AG04450 (cell line): ENCODE data around the gene SLC28A1. TPM values are rescaled to one million over a fixed set of nuclear protein-coding genes. Genes with fewer than 3 reads are reported as not detected.
A peak's percentile ranks its signal among the peaks of the same experiment; 100 is the strongest.

Experiments
- CTCF ChIA-PET: fragments of 300-600, 350-600 bp; formaldehyde crosslinking; extraction: SDS; loops from one replicate; lab custom pipeline; 2022; ENCODE audit warnings: antibody characterized with exemption, inconsistent platforms; lab: Charles Lee
- POLR2A ChIA-PET: fragments of 350-600 bp; formaldehyde crosslinking; extraction: SDS; loops from one replicate; lab custom pipeline; 2021; ENCODE audit warnings: antibody characterized with exemption, inconsistent platforms; lab: Yijun Ruan, JAX
- DNase-seq: peaks from one replicate; pipeline ENCODE4 v3.0.0-alpha.2; 2011; ENCODE audit warnings: low read depth, low spot score
- H3K27ac ChIP-seq: one replicate; pipeline ENCODE4 v1.5.1; 2012; ENCODE audit warnings: low read depth, low read length, control low read depth
- H3K27me3 ChIP-seq: one replicate; pipeline ENCODE4 v1.6.0; 2012; ENCODE audit warnings: low read length; ENCODE audit not compliant: control insufficient read depth, insufficient read depth
- H3K4me3 ChIP-seq: 2 replicates; pipeline ENCODE4 v1.5.1; 2011; ENCODE audit warnings: mild to moderate bottlenecking, low read depth, low read length, control low read depth
- H3K9me3 ChIP-seq: 2 replicates; pipeline ENCODE4 v1.5.1; 2012; ENCODE audit warnings: low read length; ENCODE audit not compliant: control insufficient read depth, insufficient read depth
- polyA plus RNA-seq: library from polyadenylated mRNA; depleted of rRNA; stranded (reverse); fragments of >200 nt; gene quantifications from 2 replicates; pipeline ENCODE4 v1.2.3, GENCODE V29; 2011
- TF ChIP-seq, protein P1 (sequence below): IDR thresholded peaks from 2 replicates; pipeline ENCODE4 v1.5.1; 2011; ENCODE audit warnings: low read depth, low read length, control low read depth, inconsistent platforms

Gene SLC28A1
- polyA plus RNA-seq, 1 experiment = not detected

DNA sequence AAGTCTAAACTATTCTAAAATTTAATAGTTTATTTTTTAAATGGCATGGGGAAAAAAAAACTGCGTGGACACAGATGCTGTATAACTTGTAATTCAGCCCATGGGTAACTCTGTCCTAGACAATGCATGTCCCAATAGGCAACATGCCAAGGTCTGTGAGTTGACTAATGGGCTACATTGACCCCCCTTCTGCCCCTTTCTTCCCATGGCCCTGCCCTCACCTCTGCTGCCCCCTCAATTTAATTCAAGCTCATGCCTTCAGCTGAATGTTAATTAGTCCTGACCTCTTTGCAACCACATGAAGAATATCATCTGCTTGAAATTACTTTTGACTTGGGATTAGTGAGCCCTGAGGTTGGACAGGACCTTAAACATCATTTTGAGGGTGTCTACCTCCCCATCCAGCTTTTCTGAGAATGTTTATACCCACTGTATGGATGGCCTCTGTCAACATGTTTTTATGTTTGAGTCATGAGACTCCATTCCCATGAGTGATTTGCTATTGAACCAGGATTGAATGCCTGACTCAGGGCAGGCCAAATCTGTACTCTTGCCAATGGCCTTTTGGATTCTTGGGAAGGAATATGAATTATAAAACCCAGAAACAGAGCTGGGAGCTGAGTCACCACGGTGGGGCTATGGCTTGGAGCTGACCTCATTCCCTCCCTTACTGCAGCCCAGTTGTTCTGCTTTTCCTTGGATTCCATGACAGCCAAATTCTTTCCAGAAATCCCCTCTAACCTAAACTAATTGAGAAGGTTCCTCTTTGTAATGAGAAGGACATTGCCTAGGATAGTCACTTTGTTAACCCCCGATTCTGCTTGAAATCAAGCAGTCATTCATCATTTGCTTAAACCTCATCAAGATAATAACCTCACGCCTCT lies 63.7 kb downstream of the SLC28A1 start:
- no peak overlapping the region for H3K4me3 ChIP-seq
- TF ChIP-seq, protein P1, sequence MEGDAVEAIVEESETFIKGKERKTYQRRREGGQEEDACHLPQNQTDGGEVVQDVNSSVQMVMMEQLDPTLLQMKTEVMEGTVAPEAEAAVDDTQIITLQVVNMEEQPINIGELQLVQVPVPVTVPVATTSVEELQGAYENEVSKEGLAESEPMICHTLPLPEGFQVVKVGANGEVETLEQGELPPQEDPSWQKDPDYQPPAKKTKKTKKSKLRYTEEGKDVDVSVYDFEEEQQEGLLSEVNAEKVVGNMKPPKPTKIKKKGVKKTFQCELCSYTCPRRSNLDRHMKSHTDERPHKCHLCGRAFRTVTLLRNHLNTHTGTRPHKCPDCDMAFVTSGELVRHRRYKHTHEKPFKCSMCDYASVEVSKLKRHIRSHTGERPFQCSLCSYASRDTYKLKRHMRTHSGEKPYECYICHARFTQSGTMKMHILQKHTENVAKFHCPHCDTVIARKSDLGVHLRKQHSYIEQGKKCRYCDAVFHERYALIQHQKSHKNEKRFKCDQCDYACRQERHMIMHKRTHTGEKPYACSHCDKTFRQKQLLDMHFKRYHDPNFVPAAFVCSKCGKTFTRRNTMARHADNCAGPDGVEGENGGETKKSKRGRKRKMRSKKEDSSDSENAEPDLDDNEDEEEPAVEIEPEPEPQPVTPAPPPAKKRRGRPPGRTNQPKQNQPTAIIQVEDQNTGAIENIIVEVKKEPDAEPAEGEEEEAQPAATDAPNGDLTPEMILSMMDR = no peak
- ChIA-PET POLR2A (interaction anchor here (0.5 to 1.4 kb wide), 3 partner anchors 33 to 377 kb away, joined by 3 to 4 read pairs (median 3); no protein-coding TSS in a partner anchor), CTCF (interaction anchor here (1.0 to 1.7 kb wide), 3 partner anchors 11 to 361 kb away, joined by 3 to 6 read pairs (median 4); no protein-coding TSS in a partner anchor)
- no peaks in the 10 kb centered on the region for H3K9me3 ChIP-seq
- peak; percentile 77 for DNase-seq
- peak overlapping the region; percentile 63 for H3K27ac ChIP-seq
- H3K27me3 ChIP-seq = no peaks in the 10 kb centered on the region

GRCh38 chr15:84949043-84949442 lies 64.6 kb downstream of the SLC28A1 start:
- Histone ChIP-seq H3K9me3 (no peaks in the 10 kb centered on the region), H3K27me3 (no peaks in the 10 kb centered on the region), H3K27ac (no peak overlapping the region), H3K4me3 (no peak overlapping the region)
- TF ChIP-seq, protein P1 = no peak
- CTCF ChIA-PET = interaction anchor here (1.0 to 1.2 kb wide), 2 partner anchors 10 to 361 kb away, joined by 3 to 4 read pairs; no protein-coding TSS in a partner anchor
- no peak for DNase-seq
- POLR2A ChIA-PET = interaction anchor here (0.5 kb wide), 1 partner anchor 40 kb away, joined by 3 read pairs; no protein-coding TSS in a partner anchor

DNA sequence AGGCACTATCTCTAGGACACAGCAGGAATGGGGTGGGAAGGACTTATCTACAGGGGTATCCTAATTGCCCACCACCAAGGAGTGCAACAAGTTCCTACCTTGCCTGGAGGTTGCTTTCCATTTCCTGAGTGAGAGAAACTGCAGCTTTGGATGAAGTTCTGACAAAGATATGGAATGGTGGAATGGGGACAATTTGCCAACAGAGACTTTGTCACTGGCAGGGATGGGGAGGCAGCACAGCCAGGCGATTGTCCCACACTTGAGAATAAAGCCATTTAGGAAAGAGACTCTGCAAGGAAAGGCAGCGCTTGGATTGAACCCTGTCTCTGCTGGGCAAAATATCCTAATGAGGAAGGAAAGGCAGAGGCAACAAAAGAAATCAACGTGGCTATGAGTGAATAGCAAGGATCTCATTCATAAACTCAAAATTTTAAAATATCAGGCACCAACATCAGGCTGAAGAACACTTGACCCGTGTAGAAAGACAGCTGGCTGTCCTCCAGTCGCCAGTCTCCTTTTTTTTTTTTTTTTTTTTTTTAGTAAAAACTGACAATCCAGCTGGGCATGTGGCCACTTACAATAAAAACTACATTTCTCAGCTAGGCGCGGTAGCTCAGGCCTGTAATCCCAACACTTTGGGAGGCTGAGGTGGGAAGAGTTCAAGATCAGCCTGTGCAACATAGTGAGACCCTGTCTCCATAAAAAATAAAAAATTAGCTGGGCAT lies 65.5 kb downstream of the SLC28A1 start:
- H3K9me3 ChIP-seq = no peaks in the 10 kb centered on the region
- no peak overlapping the region for H3K4me3 ChIP-seq
- TF ChIP-seq, protein P1 = no peak
- H3K27me3 ChIP-seq = no peaks in the 10 kb centered on the region
- CTCF ChIA-PET = interaction anchor here (0.6 kb wide), 1 partner anchor 11 kb away, joined by 3 read pairs; no protein-coding TSS in a partner anchor
- no peak overlapping the region for H3K27ac ChIP-seq
- POLR2A ChIA-PET = no interaction called here
- no peak for DNase-seq

DNA sequence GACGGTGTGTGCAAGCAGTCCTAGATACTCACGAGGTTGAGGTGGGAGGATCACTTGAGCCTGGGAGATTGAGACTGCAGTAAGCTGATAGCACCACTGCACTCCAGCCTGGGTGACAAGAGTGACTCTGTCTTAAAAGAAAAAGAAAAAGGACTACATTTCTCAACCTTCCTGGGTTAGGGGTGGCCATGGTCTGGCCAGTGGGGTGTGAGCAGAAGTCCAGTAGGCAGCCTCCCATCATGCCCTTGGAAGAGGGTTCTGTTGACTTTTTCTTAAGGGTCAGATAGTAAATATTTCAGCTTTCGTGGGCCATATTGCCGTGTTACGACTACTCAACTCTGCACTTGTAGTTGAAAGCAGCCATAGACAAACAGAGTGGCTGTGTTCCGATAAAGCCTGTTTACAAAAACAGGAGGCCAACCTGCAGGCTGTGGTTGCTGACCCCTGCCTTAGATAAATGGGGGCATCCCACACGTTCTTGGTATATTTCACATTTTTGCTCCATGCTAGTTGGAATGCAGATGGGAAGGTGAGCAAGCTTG lies 66.2 kb downstream of the SLC28A1 start:
- TF ChIP-seq, protein P1 = no peak
- ChIA-PET POLR2A (no interaction called here), CTCF (interaction anchor here (0.6 kb wide), 1 partner anchor 11 kb away, joined by 3 read pairs; no protein-coding TSS in a partner anchor)
- DNase-seq = no peak
- Histone ChIP-seq H3K27me3 (no peaks in the 10 kb centered on the region), H3K9me3 (no peaks in the 10 kb centered on the region), H3K4me3 (no peak overlapping the region), H3K27ac (no peak overlapping the region)
